WTC11 (cell line): ENCODE data around the gene IL1RAPL2. TPM values are rescaled to one million over a fixed set of nuclear protein-coding genes. Genes with fewer than 3 reads are reported as not detected.

ENCODE experiments used
- ATAC-seq: fragments of 200-7000 bp; cut with Tn5 transposase; 2 replicates; pipeline ENCODE4 v1.10.0; 2021; ENCODE audit warnings: mild to moderate bottlenecking, moderate library complexity
- CTCF ChIA-PET: fragments of 300-600 bp; sonication (Branson Sonifier 250); formaldehyde crosslinking; loops from one replicate; lab custom pipeline; 2021; ENCODE audit warnings: antibody characterized with exemption; lab: Charles Lee
- POLR2A ChIA-PET: fragments of 350-600 bp; sonication (Branson Sonifier 250); formaldehyde crosslinking; loops from one replicate; lab custom pipeline; 2021; ENCODE audit warnings: antibody characterized with exemption; lab: Charles Lee
- DNase-seq: peaks from one replicate; pipeline ENCODE4 v3.0.0; 2021; ENCODE audit warnings: low spot score
- H3K27ac Mint-ChIP-seq: 2 replicates; pipeline ENCODE4 v1.8.0; 2021; ENCODE audit warnings: mixed read lengths
- H3K27me3 Mint-ChIP-seq: 2 replicates; pipeline ENCODE4 v1.8.0; 2021; ENCODE audit warnings: low read depth, mild to moderate bottlenecking, moderate library complexity, mixed read lengths
- H3K36me3 Mint-ChIP-seq: 2 replicates; pipeline ENCODE4 v1.8.0; 2021; ENCODE audit warnings: mixed read lengths
- H3K4me1 Mint-ChIP-seq: 2 replicates; pipeline ENCODE4 v1.8.0; 2022; ENCODE audit warnings: mixed read lengths
- H3K4me3 Mint-ChIP-seq: 2 replicates; pipeline ENCODE4 v1.8.0; 2021; ENCODE audit warnings: mild to moderate bottlenecking, moderate library complexity, mixed read lengths
- H3K9me3 Mint-ChIP-seq: 2 replicates; pipeline ENCODE4 v1.8.0; 2021; ENCODE audit warnings: mixed read lengths
- CTCF ChIP-seq: fragments of 200-600 bp; IDR thresholded peaks from 2 replicates; pipeline ENCODE4 v1.8.0; 2022; ENCODE audit warnings: antibody characterized with exemption
- ELF4 ChIP-seq: sonication (generic); formaldehyde crosslinking; IDR thresholded peaks from 2 replicates; pipeline ENCODE4 v1.8.1; 2022; ENCODE audit warnings: low read depth, mild to moderate bottlenecking, moderate library complexity, missing genetic modification reagents
- FOXK1 ChIP-seq: sonication (generic); formaldehyde crosslinking; IDR thresholded peaks from 2 replicates; pipeline ENCODE4 v1.8.0; 2022; ENCODE audit warnings: mild to moderate bottlenecking, moderate library complexity, missing genetic modification reagents
- GRHL2 ChIP-seq: fragments of 250-450 bp; sonication (Bioruptor Pico); IDR thresholded peaks from 2 replicates; pipeline ENCODE4 v1.8.0; 2022; ENCODE audit warnings: mild to moderate bottlenecking, moderate library complexity; ENCODE audit not compliant: insufficient replicate concordance, severe bottlenecking
- IRF1 ChIP-seq: sonication (generic); formaldehyde crosslinking; IDR thresholded peaks from 2 replicates; pipeline ENCODE4 v1.8.0; 2023; ENCODE audit warnings: missing genetic modification reagents
- JUN ChIP-seq: sonication (generic); formaldehyde crosslinking; IDR thresholded peaks from 2 replicates; pipeline ENCODE4 v1.8.0; 2023; ENCODE audit warnings: mild to moderate bottlenecking, missing genetic modification reagents
- NFATC4 ChIP-seq: fragments of 250-450 bp; sonication (Bioruptor Pico); IDR thresholded peaks from 2 replicates; pipeline ENCODE4 v1.9.0; 2021; ENCODE audit warnings: mild to moderate bottlenecking
- NR1H2 ChIP-seq: sonication (generic); formaldehyde crosslinking; IDR thresholded peaks from 2 replicates; pipeline ENCODE4 v1.9.0; 2021; ENCODE audit warnings: mild to moderate bottlenecking, moderate library complexity, missing genetic modification reagents
- SMAD4 ChIP-seq: sonication (generic); formaldehyde crosslinking; IDR thresholded peaks from 2 replicates; pipeline ENCODE4 v1.8.0; 2022; ENCODE audit warnings: mild to moderate bottlenecking, missing genetic modification reagents
- STAT6 ChIP-seq: sonication (generic); formaldehyde crosslinking; conservative IDR thresholded peaks from 2 replicates; pipeline ENCODE4 v1.8.1; 2023; ENCODE audit warnings: mild to moderate bottlenecking, low read depth, missing genetic modification reagents, moderate library complexity
- TEAD1 ChIP-seq: sonication (generic); formaldehyde crosslinking; IDR thresholded peaks from 2 replicates; pipeline ENCODE4 v1.8.0; 2022; ENCODE audit warnings: mild to moderate bottlenecking, missing genetic modification reagents
- ZNF121 ChIP-seq: sonication (generic); formaldehyde crosslinking; IDR thresholded peaks from 2 replicates; pipeline ENCODE4 v1.8.0; 2023; ENCODE audit warnings: missing genetic modification reagents
- ZNF281 ChIP-seq: sonication (generic); formaldehyde crosslinking; IDR thresholded peaks from 2 replicates; pipeline ENCODE4 v1.8.0; 2023; ENCODE audit warnings: mild to moderate bottlenecking, missing genetic modification reagents
- ZNF423 ChIP-seq: fragments of 250-450 bp; sonication (Bioruptor Pico); IDR thresholded peaks from 2 replicates; pipeline ENCODE4 v2.1.2; 2022; ENCODE audit warnings: mild to moderate bottlenecking, moderate library complexity
- total RNA-seq: library from RNA; stranded (reverse); gene quantifications from 3 replicates; pipeline ENCODE4 v1.2.3, GENCODE V29; 2021
- TF ChIP-seq, protein P1 (sequence below): sonication (generic); formaldehyde crosslinking; IDR thresholded peaks from 2 replicates; pipeline ENCODE4 v1.8.0; 2022; ENCODE audit warnings: mild to moderate bottlenecking, missing genetic modification reagents
- TF ChIP-seq, protein P2 (sequence below): fragments of 250-450 bp; sonication (Bioruptor Pico); IDR thresholded peaks from 2 replicates; pipeline ENCODE4 v1.9.0; 2021; ENCODE audit warnings: mild to moderate bottlenecking
- TF ChIP-seq, protein P3 (sequence below): sonication (generic); formaldehyde crosslinking; IDR thresholded peaks from 2 replicates; pipeline ENCODE4 v1.8.0; 2022; ENCODE audit warnings: missing genetic modification reagents

The IL1RAPL2 gene
- total RNA-seq, 1 experiment from 2014 or later, result 0.09 TPM

- H3K27ac Mint-ChIP-seq, result no peak overlapping the region
- ATAC-seq, result no peak
- no peak for DNase-seq
- H3K36me3 Mint-ChIP-seq, result no peaks in the 10 kb centered on the region
- ChIA-PET POLR2A (no interaction called here), CTCF (no interaction called here)
- H3K4me3 Mint-ChIP-seq, result no peak overlapping the region
- H3K9me3 Mint-ChIP-seq, result no peaks in the 10 kb centered on the region
- no peaks in the 10 kb centered on the region for H3K27me3 Mint-ChIP-seq
- TF ChIP-seq, protein P1, sequence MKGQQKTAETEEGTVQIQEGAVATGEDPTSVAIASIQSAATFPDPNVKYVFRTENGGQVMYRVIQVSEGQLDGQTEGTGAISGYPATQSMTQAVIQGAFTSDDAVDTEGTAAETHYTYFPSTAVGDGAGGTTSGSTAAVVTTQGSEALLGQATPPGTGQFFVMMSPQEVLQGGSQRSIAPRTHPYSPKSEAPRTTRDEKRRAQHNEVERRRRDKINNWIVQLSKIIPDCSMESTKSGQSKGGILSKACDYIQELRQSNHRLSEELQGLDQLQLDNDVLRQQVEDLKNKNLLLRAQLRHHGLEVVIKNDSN (CRISPR knock-in tag), result no peak
- TF ChIP-seq JUN (CRISPR knock-in tag), result no peak
- TF ChIP-seq ZNF121 (CRISPR knock-in tag), result no peak
- no peak for TF ChIP-seq IRF1
- no peak for TF ChIP-seq TEAD1 (CRISPR knock-in tag)
- no peak for TF ChIP-seq STAT6 (CRISPR knock-in tag)
- TF ChIP-seq NR1H2, result no peak
- no peak for TF ChIP-seq ZNF423 (CRISPR knock-in tag)
- TF ChIP-seq ELF4 (CRISPR knock-in tag), result no peak
- no peak for TF ChIP-seq SMAD4 (CRISPR knock-in tag)
- no peak for TF ChIP-seq GRHL2 (CRISPR knock-in tag)
- TF ChIP-seq, protein P2, sequence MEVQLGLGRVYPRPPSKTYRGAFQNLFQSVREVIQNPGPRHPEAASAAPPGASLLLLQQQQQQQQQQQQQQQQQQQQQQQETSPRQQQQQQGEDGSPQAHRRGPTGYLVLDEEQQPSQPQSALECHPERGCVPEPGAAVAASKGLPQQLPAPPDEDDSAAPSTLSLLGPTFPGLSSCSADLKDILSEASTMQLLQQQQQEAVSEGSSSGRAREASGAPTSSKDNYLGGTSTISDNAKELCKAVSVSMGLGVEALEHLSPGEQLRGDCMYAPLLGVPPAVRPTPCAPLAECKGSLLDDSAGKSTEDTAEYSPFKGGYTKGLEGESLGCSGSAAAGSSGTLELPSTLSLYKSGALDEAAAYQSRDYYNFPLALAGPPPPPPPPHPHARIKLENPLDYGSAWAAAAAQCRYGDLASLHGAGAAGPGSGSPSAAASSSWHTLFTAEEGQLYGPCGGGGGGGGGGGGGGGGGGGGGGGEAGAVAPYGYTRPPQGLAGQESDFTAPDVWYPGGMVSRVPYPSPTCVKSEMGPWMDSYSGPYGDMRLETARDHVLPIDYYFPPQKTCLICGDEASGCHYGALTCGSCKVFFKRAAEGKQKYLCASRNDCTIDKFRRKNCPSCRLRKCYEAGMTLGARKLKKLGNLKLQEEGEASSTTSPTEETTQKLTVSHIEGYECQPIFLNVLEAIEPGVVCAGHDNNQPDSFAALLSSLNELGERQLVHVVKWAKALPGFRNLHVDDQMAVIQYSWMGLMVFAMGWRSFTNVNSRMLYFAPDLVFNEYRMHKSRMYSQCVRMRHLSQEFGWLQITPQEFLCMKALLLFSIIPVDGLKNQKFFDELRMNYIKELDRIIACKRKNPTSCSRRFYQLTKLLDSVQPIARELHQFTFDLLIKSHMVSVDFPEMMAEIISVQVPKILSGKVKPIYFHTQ (CRISPR knock-in tag), result no peak
- H3K4me1 Mint-ChIP-seq, result no peaks in the 10 kb centered on the region
These were observed 602.6 kb downstream of the IL1RAPL2 start for GRCh38 chrX:105168577-105168976.

GRCh38 chrX:105173071-105173470 lies 607.1 kb downstream of the IL1RAPL2 start:
- no peaks in the 10 kb centered on the region for H3K4me1 Mint-ChIP-seq
- POLR2A ChIA-PET, result interaction anchor here (0.6 kb wide), 1 partner anchor 9 kb away, joined by 3 read pairs; no protein-coding TSS in a partner anchor
- TF ChIP-seq, protein P3, sequence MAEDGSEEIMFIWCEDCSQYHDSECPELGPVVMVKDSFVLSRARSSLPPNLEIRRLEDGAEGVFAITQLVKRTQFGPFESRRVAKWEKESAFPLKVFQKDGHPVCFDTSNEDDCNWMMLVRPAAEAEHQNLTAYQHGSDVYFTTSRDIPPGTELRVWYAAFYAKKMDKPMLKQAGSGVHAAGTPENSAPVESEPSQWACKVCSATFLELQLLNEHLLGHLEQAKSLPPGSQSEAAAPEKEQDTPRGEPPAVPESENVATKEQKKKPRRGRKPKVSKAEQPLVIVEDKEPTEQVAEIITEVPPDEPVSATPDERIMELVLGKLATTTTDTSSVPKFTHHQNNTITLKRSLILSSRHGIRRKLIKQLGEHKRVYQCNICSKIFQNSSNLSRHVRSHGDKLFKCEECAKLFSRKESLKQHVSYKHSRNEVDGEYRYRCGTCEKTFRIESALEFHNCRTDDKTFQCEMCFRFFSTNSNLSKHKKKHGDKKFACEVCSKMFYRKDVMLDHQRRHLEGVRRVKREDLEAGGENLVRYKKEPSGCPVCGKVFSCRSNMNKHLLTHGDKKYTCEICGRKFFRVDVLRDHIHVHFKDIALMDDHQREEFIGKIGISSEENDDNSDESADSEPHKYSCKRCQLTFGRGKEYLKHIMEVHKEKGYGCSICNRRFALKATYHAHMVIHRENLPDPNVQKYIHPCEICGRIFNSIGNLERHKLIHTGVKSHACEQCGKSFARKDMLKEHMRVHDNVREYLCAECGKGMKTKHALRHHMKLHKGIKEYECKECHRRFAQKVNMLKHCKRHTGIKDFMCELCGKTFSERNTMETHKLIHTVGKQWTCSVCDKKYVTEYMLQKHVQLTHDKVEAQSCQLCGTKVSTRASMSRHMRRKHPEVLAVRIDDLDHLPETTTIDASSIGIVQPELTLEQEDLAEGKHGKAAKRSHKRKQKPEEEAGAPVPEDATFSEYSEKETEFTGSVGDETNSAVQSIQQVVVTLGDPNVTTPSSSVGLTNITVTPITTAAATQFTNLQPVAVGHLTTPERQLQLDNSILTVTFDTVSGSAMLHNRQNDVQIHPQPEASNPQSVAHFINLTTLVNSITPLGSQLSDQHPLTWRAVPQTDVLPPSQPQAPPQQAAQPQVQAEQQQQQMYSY (CRISPR knock-in tag), result no peak
- no peak for TF ChIP-seq JUN (CRISPR knock-in tag)
- TF ChIP-seq ZNF281 (CRISPR knock-in tag), result no peak
- TF ChIP-seq NFATC4 (CRISPR knock-in tag), result no peak
- TF ChIP-seq FOXK1, result no peak
- no peak for TF ChIP-seq GRHL2 (CRISPR knock-in tag)
- TF ChIP-seq CTCF, result no peak
- TF ChIP-seq, all 79 proteins: peak for 0
- H3K9me3 Mint-ChIP-seq, result no peaks in the 10 kb centered on the region
- CTCF ChIA-PET, result no interaction called here
- H3K36me3 Mint-ChIP-seq, result no peaks in the 10 kb centered on the region
- no peak for ATAC-seq
- no peak for DNase-seq
- no peak overlapping the region for H3K4me3 Mint-ChIP-seq
- no peaks in the 10 kb centered on the region for H3K27me3 Mint-ChIP-seq
- H3K27ac Mint-ChIP-seq, result no peak overlapping the region
